HG03025 (cell line): ENCODE data around the gene SDC4.

ENCODE experiments used
- ATAC-seq: cut with Tn5 transposase; IDR thresholded peaks from one replicate; pipeline ENCODE4 v1.9.1; 2021; ENCODE audit warnings: mild to moderate bottlenecking, moderate library complexity; ENCODE audit not compliant: unreplicated experiment, low FRiP score

The SDC4 gene

GRCh38 chr20:45301824-45302271 lies 46.4 kb downstream of the SDC4 start:
- ATAC-seq, result no peak

DNA sequence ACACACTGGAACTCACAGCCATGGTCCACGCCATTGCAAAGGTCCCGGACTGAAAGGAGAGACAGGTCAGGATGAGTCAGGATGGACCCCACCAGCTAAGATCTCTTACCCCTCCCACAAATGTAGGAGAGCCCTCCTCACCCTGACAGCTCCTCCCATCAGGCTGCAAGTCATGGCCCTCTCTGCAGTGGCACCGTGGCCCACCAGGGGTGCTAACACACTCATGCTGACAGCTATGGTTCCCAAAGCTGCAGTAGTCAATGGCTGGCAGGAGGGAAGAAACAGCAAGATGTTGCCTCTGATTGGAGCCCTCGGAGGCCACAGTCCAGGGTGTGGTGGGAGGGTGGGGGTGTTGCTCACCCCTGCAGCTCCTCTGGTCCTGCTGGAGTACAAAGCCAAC lies 47.3 kb downstream of the SDC4 start:
- ATAC-seq, result no peak

DNA sequence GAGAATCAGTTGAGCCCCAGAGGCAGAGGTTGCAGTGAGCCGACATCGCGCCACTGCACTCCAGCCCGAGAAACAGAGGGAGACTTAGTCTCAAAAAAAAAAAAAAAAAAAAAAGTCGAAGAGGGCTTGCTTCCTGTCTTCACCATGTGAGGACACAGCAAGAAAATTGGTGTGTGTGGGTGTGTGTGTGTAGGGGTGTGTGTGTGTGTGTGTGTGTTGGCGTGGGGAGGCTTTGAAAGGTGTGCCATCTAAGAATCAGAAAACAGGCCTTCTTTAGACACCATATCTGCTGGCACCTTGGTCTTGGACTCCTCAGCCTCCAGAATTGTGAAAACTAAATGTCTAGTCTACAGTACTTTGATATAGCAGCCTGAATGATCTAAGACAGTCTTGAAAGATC lies 48.4 kb downstream of the SDC4 start:
- no peak for ATAC-seq

- no peak for ATAC-seq
These were observed 50.3 kb downstream of the SDC4 start for GRCh38 chr20:45297786-45298497.

GRCh38 chr20:45294659-45295058 lies 53.6 kb downstream of the SDC4 start:
- ATAC-seq, result no peak

DNA sequence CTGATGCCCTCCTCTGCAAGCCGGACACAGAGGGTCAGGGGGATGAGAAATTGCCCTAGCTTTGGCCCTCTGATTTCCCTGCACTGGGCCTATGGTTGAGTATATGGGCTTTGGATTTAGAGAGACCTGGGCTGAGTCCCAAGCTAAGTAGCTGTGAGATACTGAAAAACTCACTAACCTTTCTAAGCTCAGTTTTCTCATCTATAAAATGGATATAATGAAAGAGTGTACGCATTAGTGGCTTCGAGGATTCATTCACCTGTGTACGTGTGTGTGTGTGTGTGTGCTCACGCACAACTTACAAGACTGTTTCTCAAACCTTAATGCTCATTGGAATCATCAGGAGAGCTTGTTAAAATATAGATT lies 54.2 kb downstream of the SDC4 start:
- ATAC-seq, result no peak

DNA sequence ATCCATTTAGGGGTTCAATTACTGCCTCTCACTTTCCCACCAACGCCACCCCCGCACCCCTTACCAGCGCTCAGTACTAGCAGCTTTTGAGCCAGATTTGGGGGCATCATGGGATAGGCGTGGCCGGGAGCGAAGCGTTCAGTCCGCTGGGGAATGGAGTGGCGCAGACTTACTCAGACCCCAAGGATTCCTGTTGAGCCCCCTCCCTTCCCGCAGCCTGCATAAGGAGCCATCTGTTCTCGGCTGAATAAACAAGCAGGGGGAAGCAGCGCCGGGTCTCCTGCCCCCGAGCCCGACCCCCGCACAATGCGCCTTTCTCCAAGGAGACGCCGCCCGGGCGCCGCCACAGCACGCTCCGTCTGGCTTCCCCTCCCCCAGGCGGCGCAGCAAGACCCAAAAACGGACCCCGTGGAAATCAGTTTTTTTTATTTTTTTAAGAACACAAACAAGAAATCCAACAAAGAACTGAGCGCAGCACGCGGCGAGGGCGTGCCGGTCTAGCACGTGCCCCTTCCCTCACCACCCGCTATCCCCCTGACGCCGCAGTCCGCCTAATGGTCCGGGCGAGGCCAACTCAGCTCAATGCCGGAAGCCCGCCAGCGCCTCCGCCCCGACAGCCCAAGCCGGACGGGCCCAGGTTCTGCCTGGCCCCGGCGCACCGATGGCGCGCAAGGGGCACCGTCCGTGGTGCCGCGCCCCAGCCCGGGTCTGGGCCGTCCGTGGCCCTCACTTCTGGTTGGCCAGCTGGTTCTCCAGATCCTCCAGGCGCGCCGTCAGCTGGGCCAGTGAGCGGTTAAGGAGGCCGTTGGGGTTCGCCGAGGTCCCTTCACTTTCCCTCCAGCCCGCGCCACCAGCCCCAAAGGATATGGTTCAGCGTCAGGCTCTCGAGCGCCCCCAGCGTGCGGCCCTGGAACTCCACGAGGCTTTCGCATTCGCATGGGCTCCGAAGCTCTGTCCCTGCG lies 54.9 kb downstream of the SDC4 start:
- ATAC-seq, result no peak

DNA sequence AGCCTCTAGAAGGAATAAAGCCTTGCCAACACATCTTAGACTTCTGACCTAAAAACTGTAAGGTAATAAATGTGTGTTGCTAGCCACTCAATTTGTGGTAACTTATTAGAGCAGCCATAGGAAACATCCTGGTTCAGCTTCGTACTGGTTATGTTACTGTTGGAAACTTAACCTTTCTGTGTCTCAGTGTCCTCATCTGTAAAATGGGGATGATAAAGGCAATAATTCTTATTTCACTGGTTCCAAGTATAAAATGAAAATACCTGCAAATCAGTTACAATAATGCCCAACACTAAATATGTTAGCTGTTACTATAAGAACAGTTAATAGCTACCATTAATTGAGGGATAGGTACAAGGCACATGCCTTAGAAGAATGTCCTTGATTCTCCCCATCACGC lies 55.9 kb downstream of the SDC4 start:
- no peak for ATAC-seq

GRCh38 chr20:45291526-45291925 lies 56.7 kb downstream of the SDC4 start:
- no peak for ATAC-seq

DNA sequence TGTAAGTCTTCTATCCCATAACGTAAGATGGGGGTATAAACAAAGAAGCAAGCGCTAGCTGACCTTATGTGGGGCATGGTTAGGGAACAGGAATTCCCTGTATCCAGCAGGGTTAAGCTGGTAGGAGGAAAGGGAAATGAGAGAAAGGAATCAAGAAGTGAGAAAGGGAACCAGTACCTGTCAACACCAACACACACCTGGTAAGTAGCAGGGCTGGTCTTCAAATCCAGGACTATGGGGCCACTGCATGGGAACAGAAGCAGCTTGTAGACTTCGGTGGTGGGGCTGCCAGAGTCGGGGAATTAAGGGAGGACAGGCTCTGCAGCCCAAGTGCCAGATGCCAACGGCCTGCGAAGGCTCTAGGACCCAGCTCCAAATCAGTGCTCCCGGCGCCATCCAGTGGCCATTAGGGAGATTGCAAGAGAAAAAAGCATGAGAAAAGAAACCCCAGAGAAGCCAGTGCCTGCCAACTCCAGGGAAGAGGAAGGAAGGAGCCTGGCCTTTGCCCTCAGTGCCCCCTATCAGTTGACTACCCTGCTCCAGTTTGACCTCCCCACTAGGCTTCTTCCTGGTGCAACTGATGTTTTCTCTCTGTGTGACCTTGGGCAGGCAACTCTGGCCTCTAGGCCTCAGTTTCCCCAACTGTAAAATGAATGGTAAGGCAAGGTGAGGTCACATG lies 57.4 kb downstream of the SDC4 start:
- no peak for ATAC-seq

DNA sequence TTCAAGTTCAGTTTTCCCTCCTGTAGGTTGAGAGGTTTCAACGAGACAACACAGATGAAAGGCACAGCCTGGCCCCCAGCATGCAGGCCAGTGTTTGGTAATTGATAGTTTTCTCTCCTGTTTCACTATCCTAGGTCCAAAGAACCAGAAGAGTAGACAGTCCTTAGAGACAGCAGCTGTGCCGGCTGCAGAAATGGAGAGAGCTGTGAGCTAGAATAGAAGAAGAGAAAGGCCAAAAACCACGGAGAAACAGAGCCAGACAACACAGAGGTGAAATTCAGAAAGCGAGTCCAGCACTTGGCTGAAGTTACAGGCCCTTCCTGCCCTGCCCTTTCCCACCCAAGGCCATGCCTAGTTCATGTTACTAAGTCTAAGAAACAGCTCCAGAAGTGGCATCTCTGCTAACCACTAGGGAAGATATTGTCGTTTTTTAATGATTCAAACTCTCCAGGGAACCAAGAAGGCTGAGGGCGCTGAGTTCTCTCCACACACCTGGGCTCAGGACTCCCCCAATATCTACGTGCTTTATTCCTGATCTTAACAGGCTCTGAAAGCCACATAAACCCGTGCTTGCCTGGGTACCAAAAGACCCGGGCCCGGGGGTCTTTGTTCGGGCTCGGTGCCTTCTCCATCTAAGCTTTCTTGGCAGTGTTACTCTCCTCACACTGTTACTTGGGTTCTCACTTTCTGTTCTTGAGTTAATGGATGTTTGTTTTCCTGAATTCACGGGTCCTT lies 58.1 kb downstream of the SDC4 start:
- no peak for ATAC-seq

DNA sequence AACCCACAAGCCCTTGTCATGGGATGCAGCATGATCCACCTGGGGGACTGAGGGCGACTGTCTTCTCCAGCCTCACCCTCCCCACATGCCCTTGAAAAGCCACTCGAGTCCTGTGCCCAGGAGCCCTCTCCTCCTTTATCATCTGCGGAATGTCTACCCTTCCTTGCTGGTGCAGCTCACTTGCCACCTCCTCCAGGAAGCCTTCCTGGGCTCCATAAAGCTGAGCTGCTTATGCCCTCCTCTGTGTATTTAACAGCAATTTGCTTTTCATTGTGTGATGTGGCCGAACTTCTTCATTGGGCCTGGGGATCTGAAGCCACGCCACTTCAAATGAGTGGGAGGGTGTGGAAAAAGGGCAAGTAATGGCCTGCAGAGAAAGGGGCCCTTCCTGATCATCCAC lies 59.4 kb downstream of the SDC4 start:
- no peak for ATAC-seq

- ATAC-seq, result no peak
These were observed 59.8 kb downstream of the SDC4 start for GRCh38 chr20:45288376-45288775.

DNA sequence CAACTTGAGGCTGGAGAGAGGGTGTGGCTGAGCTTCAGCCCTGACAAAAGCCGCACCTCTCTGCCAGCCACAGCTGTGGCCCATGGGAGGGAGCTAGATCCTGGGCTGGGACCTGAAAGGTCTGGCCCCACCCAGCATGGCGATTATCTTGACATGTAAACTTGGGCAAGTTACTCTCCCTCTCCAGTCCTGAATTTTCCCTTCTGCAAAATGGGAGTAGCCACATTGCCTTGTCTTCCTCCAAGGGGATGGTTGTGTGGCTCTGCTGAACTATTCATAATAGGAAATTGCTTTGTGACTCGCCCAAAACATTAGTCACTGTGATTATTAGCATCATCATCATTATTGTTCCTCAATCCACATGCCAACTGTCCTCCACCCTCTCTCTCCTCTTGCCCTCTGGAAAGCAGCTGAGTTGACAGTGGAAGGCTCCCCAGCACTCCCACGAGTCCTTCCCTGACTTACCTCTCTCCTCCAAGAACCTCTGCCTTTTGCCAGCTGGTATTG lies 64.6 kb downstream of the SDC4 start:
- no peak for ATAC-seq

- no peak for ATAC-seq
These were observed 65.3 kb downstream of the SDC4 start for GRCh38 chr20:45282700-45283550.

DNA sequence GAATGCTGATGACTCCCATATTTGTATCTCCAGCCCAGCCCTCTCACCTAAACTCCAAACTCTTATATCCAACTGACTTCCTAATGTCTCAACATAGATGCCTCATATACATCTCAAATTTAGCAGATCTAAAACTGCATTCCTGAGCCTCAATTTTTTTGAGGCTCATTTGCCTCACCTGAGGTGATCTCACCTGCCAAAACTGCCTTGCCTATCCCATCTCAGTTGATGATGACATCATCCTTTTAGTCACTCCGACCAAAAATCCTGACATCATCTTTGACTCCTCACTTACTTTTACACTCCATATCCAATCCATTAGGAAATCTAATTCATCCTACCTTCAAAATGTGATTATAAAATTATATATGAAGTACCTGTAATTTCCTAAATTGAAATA lies 68.2 kb downstream of the SDC4 start:
- no peak for ATAC-seq

DNA sequence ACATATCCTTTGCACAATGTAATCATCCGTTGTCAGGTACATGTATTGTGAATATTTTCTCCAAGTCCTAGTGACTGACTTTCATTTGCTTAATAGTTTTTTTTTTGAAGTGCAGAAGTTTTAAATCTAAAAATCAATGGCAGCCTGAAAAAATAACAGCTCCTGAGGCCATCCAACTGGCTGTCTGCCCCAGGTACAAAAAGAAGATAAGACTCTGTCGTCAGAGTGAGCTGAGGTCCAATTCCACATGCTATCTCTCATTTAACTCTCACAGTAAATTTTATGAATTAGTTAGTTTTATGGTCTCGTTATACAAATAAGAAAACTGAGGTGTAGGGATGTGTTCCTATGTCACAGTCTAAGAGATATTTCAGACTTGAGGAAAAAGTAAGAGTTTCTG lies 72.9 kb downstream of the SDC4 start:
- ATAC-seq, result no peak
